ENCODE measurements around the gene SEMA3F.

GRCh38 chr3:50139308-50139707 is 15.8 kb upstream of the SEMA3F start:
- TF ChIP-seq EP300 (IDR thresholded peaks at IDR 0.05) (no peak), CTCF (IDR thresholded peaks at IDR 0.05) (no peak), POLR2A (IDR thresholded peaks at IDR 0.05) (no peak)

All from ovary (tissue), 3 donors.